GM23248 (cell line): ENCODE results near the gene BIK. TPM values are rescaled to one million over a fixed set of nuclear protein-coding genes. Genes with fewer than 3 reads are reported as not detected.
A peak's percentile ranks its signal among the peaks of the same experiment; 100 is the strongest.

Experiments used
- DNase-seq: peaks from one replicate; pipeline ENCODE4 v3.0.0-alpha.2; 2015
- H2AFZ ChIP-seq: fragments of 200-600 bp; sonication (generic); 2 replicates; pipeline ENCODE4 v1.6.1; 2016; ENCODE audit warnings: antibody characterized with exemption
- H3F3A ChIP-seq: fragments of 200-600 bp; sonication (generic); 2 replicates; pipeline ENCODE4 v1.6.1; 2016; ENCODE audit warnings: mild to moderate bottlenecking, antibody characterized with exemption, mixed run types; ENCODE audit not compliant: insufficient read depth
- H3K27ac ChIP-seq: fragments of 200-600 bp; sonication (generic); 2 replicates; pipeline ENCODE4 v1.5.1; 2016; ENCODE audit warnings: mild to moderate bottlenecking
- H3K27me3 ChIP-seq: fragments of 200-600 bp; sonication (generic); replicated peaks from 2 replicates; pipeline ENCODE4 v1.6.1; 2016; ENCODE audit warnings: mild to moderate bottlenecking; ENCODE audit not compliant: insufficient read depth
- H3K36me3 ChIP-seq: fragments of 200-600 bp; sonication (generic); 2 replicates; pipeline ENCODE4 v1.6.1; 2016; ENCODE audit warnings: low read depth, mild to moderate bottlenecking
- H3K4me1 ChIP-seq: fragments of 200-600 bp; sonication (generic); 2 replicates; pipeline ENCODE4 v1.6.1; 2016; ENCODE audit warnings: mild to moderate bottlenecking; ENCODE audit not compliant: insufficient read depth
- H3K4me2 ChIP-seq: fragments of 200-600 bp; sonication (generic); one replicate; pipeline ENCODE4 v1.6.1; 2016; ENCODE audit warnings: mild to moderate bottlenecking; ENCODE audit not compliant: unreplicated experiment
- H3K4me3 ChIP-seq: fragments of 200-600 bp; sonication (generic); 2 replicates; pipeline ENCODE4 v1.5.1; 2016; ENCODE audit warnings: mild to moderate bottlenecking
- H3K79me2 ChIP-seq: fragments of 200-600 bp; sonication (generic); 2 replicates; pipeline ENCODE4 v1.6.1; 2016; ENCODE audit warnings: mild to moderate bottlenecking; ENCODE audit not compliant: insufficient read depth
- H3K9ac ChIP-seq: fragments of 200-600 bp; sonication (generic); 2 replicates; pipeline ENCODE4 v1.6.1; 2016; ENCODE audit warnings: mild to moderate bottlenecking
- H3K9me2 ChIP-seq: fragments of 200-600 bp; sonication (generic); 2 replicates; pipeline ENCODE4 v1.6.1; 2016; ENCODE audit warnings: mixed run types, mild to moderate bottlenecking, moderate library complexity; ENCODE audit not compliant: insufficient read depth
- H3K9me3 ChIP-seq: fragments of 200-600 bp; sonication (generic); one replicate; pipeline ENCODE4 v1.6.1; 2017; ENCODE audit warnings: low read depth
- H4K20me1 ChIP-seq: fragments of 200-600 bp; sonication (generic); 2 replicates; pipeline ENCODE4 v1.6.0; 2016; ENCODE audit not compliant: insufficient read depth
- EZH2 ChIP-seq: fragments of 200-600 bp; sonication (generic); IDR thresholded peaks from 2 replicates; pipeline ENCODE4 v1.6.1; 2018; ENCODE audit warnings: antibody characterized with exemption, mild to moderate bottlenecking; ENCODE audit not compliant: insufficient read depth, poor library complexity, severe bottlenecking
- EZH2phosphoT487 ChIP-seq: fragments of 200-600 bp; sonication (generic); IDR thresholded peaks from 2 replicates; pipeline ENCODE4 v1.6.1; 2018; ENCODE audit warnings: antibody characterized with exemption, moderate library complexity, mild to moderate bottlenecking, low read depth; ENCODE audit not compliant: insufficient read depth
- WGBS, 2 experiments: methylation state at CpG; one replicate each; pipeline ENCODE4 v1.1.6; 2015 to 2017; ENCODE audit warnings: low lambda C conversion rate in 2 of 2, low coverage in 1 of 2; ENCODE audit errors: missing lambda C conversion rate in 2 of 2; 5-methylcytosine and 5-hydroxymethylcytosine counted together
- in situ Hi-C: fragments of 300-500 bp; cut with MboI; formaldehyde crosslinking; loops from 2 replicates; pipeline ENCODE4 v1.15.0; 2020
- polyA plus RNA-seq: library from polyadenylated mRNA; unstranded; fragments of >200 nt; fragmentation: Nextera tagmentation; extraction: Ambion mirVana; gene quantifications from 2 replicates; pipeline ENCODE4 v1.2.1, GENCODE V29; 2016
- total RNA-seq: library from RNA; depleted of rRNA; stranded (reverse); fragments of >200 nt; shearing (Covaris generic); gene quantifications from 2 replicates; pipeline ENCODE4 v1.2.3, GENCODE V29; 2014

The BIK gene
- total and polyA plus RNA-seq, 2 experiments from 2014 or later = not detected

- H3K4me2 ChIP-seq = no peak overlapping the region
- no peaks in the 10 kb centered on the region for H3K4me1 ChIP-seq
- no peaks in the 10 kb centered on the region for H3K9me2 ChIP-seq
- 64 to 65% methylated on average over 13 of the region's 13 CpGs for WGBS, 2 experiments
- no peak overlapping the region for H3K9ac ChIP-seq
- no peaks in the 10 kb centered on the region for H3K79me2 ChIP-seq
- TF ChIP-seq EZH2 (no peak), EZH2phosphoT487 (no peak)
- no peaks in the 10 kb centered on the region for H3F3A ChIP-seq
- peaks cover 20% of the 10 kb centered on the region for H3K27me3 ChIP-seq
- no peaks in the 10 kb centered on the region for H3K9me3 ChIP-seq
- in situ Hi-C loops = no loop called here
- no peaks in the 10 kb centered on the region for H3K36me3 ChIP-seq
- no peak overlapping the region for H3K4me3 ChIP-seq
- DNase-seq = no peak
- H4K20me1 ChIP-seq = no peaks in the 10 kb centered on the region
- no peak overlapping the region for H3K27ac ChIP-seq
- H2AFZ ChIP-seq = no peak overlapping the region
Measured at GRCh38 chr22:43113526-43114251, 3.1 kb downstream of the BIK start.

- in situ Hi-C loops = no loop called here
- DNase-seq = no peak
- H3K9me2 ChIP-seq = no peaks in the 10 kb centered on the region
- no peak overlapping the region for H3K4me3 ChIP-seq
- peaks cover 20% of the 10 kb centered on the region for H3K27me3 ChIP-seq
- no peaks in the 10 kb centered on the region for H3K9me3 ChIP-seq
- TF ChIP-seq EZH2phosphoT487 (no peak), EZH2 (no peak)
- H3K79me2 ChIP-seq = no peaks in the 10 kb centered on the region
- no peaks in the 10 kb centered on the region for H3K4me1 ChIP-seq
- 42 to 49% methylated on average over 5 of the region's 5 CpGs for WGBS, 2 experiments
- H3K36me3 ChIP-seq = no peaks in the 10 kb centered on the region
- H3K9ac ChIP-seq = no peak overlapping the region
- no peaks in the 10 kb centered on the region for H4K20me1 ChIP-seq
- no peak overlapping the region for H2AFZ ChIP-seq
- H3F3A ChIP-seq = no peaks in the 10 kb centered on the region
- no peak overlapping the region for H3K27ac ChIP-seq
- no peak overlapping the region for H3K4me2 ChIP-seq
Measured at GRCh38 chr22:43114958-43115357, 4.4 kb downstream of the BIK start.

GRCh38 chr22:43116932-43117331 lies 6.4 kb downstream of the BIK start:
- in situ Hi-C loops = no loop called here
- Histone ChIP-seq H3K27me3 (peaks cover 4% of the 10 kb centered on the region), H3K4me2 (no peak overlapping the region), H3K9me3 (no peaks in the 10 kb centered on the region), H2AFZ (no peak overlapping the region), H3K27ac (no peak overlapping the region), H3K36me3 (no peaks in the 10 kb centered on the region), H3K4me1 (no peaks in the 10 kb centered on the region), H3K79me2 (no peaks in the 10 kb centered on the region), H3K9me2 (no peaks in the 10 kb centered on the region), H3F3A (no peaks in the 10 kb centered on the region), H4K20me1 (no peaks in the 10 kb centered on the region), H3K9ac (no peak overlapping the region), H3K4me3 (no peak overlapping the region)
- TF ChIP-seq EZH2 (no peak), EZH2phosphoT487 (no peak)
- WGBS, 2 experiments = 73 to 80% methylated on average over 7 of the region's 7 CpGs
- DNase-seq = no peak

GRCh38 chr22:43118024-43118849 lies 7.7 kb downstream of the BIK start:
- H3K4me2 ChIP-seq = no peak overlapping the region
- in situ Hi-C loops = no loop called here
- H3K9me3 ChIP-seq = no peaks in the 10 kb centered on the region
- 51 to 54% methylated on average over 21 of the region's 21 CpGs for WGBS, 2 experiments
- H3K9me2 ChIP-seq = no peaks in the 10 kb centered on the region
- TF ChIP-seq EZH2phosphoT487 (no peak), EZH2 (no peak)
- no peaks in the 10 kb centered on the region for H3K27me3 ChIP-seq
- H3K27ac ChIP-seq = no peak overlapping the region
- no peaks in the 10 kb centered on the region for H4K20me1 ChIP-seq
- no peaks in the 10 kb centered on the region for H3K36me3 ChIP-seq
- H3K79me2 ChIP-seq = no peaks in the 10 kb centered on the region
- no peaks in the 10 kb centered on the region for H3K4me1 ChIP-seq
- no peak overlapping the region for H3K9ac ChIP-seq
- H2AFZ ChIP-seq = no peak overlapping the region
- no peaks in the 10 kb centered on the region for H3F3A ChIP-seq
- DNase-seq = peak; percentile 54
- no peak overlapping the region for H3K4me3 ChIP-seq
